Spinal cord (tissue), 10 donors: ENCODE results near the gene GADD45G. TPM values are rescaled to one million over a fixed set of nuclear protein-coding genes. Genes with fewer than 3 reads are reported as not detected.

Experiments used
- DNase-seq, 6 donors: peaks; one replicate each; pipeline versions ENCODE4 v3.0.0 to v3.0.0-alpha.2; 2013 to 2015; ENCODE audit warnings: low spot score in 6 of 6, low read depth in 4 of 6
- H3K27ac ChIP-seq: one replicate; pipeline ENCODE4 v1.5.1; 2013; ENCODE audit warnings: low read depth, low read length, control low read depth
- H3K27me3 ChIP-seq: one replicate; pipeline ENCODE4 v1.6.1; 2013; ENCODE audit warnings: low read length; ENCODE audit not compliant: control insufficient read depth, insufficient read depth
- H3K36me3 ChIP-seq: one replicate; pipeline ENCODE4 v1.6.1; 2013; ENCODE audit warnings: low read length; ENCODE audit not compliant: control insufficient read depth, insufficient read depth
- H3K4me1 ChIP-seq: one replicate; pipeline ENCODE4 v1.6.1; 2013; ENCODE audit warnings: low read length; ENCODE audit not compliant: control insufficient read depth, insufficient read depth
- H3K4me3 ChIP-seq: one replicate; pipeline ENCODE4 v1.5.1; 2013; ENCODE audit warnings: low read depth, low read length, control low read depth
- H3K9me3 ChIP-seq: one replicate; pipeline ENCODE4 v1.6.1; 2013; ENCODE audit warnings: low read length; ENCODE audit not compliant: control insufficient read depth, insufficient read depth
- WGBS: methylation state at CpG from one replicate; pipeline ENCODE4 v1.1.5; 2013; ENCODE audit warnings: missing lambda C conversion rate; ENCODE audit not compliant: insufficient coverage; 5-methylcytosine and 5-hydroxymethylcytosine counted together
- polyA plus RNA-seq, 2 donors: library from polyadenylated mRNA; unstranded; fragments of 120-200 nt; gene quantifications; one replicate each; pipeline ENCODE4 v1.2.1, GENCODE V29; 2013; ENCODE audit not compliant: insufficient read length in 2 of 2
- total RNA-seq, 2 donors: library from RNA; depleted of rRNA in 1 of 2; stranded (reverse); fragments of 120-200 nt in 1 of 2; fragments of >200 nt in 1 of 2; gene quantifications; one replicate each; pipeline versions ENCODE4 v1.2.3 to v1.2.4, GENCODE V29; 2013 to 2014
- donor health status: healthy.

Gene GADD45G
- total and polyA plus RNA-seq, 4 donors, result 5.5 to 16.7 (median 10.7) TPM

DNA sequence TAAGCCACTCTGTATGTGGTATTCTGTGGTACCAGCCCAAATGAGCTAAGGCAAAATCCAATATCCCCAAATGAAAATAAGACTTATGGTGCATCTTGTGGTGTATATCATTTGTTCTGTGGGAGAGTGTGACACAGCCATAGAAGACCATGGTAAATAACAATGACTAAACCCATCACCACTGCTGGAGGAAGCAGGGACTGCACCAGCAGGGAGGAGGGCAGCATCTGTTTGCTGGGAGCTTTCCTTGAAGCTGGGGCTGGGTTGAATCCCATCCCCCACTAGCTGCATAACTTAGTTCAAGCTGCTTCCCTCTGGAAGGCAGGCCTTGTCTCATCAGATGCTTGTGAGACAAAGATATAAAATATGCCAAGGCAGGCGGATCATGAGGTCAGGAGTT is 14.2 kb downstream of the GADD45G start:
- H3K27me3 ChIP-seq, result no peaks in the 10 kb centered on the region
- peaks cover 13% of the 10 kb centered on the region for H3K4me1 ChIP-seq
- no peak for DNase-seq
- no peaks in the 10 kb centered on the region for H3K9me3 ChIP-seq
- H3K27ac ChIP-seq, result no peak overlapping the region
- no peak overlapping the region for H3K4me3 ChIP-seq
- H3K36me3 ChIP-seq, result no peaks in the 10 kb centered on the region
- no CpG with 5 or more reads among the region's 1 CpG for WGBS

DNA sequence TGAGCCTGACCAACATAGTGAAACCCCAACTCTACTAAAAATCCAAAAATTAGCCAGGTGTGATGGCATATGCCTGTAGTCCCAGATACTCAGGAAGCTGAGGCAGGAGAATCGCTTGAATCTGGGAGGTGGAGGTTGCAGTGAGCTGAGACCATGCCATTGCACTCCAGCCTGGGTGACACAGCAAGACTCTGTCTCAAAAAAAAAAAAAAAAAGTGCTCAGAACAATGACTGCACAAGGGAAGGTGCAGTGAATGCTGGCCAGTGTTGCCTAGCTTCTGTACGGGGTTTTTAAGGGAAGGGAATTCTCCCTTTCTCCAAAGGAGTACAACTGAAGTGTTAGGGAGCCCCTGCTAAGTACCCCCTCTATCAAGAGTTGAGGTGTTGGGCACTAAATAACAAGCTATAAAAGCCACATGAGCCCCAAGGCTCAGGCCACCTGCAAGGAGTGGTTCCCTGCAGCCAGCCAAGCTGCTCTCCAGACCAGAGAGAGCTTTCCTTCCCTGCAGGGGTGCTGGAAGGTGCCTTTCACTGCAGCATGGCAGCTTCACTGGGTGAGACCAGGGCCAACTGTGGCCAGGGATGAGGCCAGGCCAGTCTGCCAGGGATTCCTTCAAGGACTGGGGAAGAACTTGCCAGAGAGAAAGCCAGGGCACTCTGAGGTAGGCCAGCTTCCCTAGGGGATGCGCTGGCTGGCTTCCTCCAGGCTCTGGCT is 14.8 kb downstream of the GADD45G start:
- no peak for DNase-seq
- Histone ChIP-seq H3K36me3 (no peaks in the 10 kb centered on the region), H3K4me1 (peaks cover 19% of the 10 kb centered on the region), H3K9me3 (no peaks in the 10 kb centered on the region), H3K27me3 (no peaks in the 10 kb centered on the region), H3K4me3 (no peak overlapping the region), H3K27ac (no peak overlapping the region)
- 100% methylated on average over 2 of the region's 3 CpGs for WGBS

DNA sequence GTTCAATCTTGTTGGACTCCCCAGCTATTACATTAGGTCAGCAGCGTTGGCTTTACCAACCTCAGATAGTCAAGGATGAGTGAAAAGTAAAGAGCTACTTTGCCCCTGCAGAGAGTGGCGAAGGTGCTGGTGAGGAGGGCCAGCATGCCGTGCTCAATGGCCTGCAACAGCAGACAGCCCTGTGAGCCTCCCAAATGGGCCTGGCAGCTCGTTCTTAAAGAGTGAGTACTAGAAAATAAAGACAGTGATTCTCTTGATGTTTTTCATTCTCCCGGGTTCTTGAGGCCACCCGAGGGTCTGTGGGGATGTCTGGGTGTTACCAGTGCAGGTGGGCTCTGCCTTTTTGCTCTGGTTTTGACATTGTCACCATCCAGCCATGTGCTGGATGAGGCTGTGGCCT is 16.2 kb downstream of the GADD45G start:
- Histone ChIP-seq H3K9me3 (no peaks in the 10 kb centered on the region), H3K27me3 (no peaks in the 10 kb centered on the region), H3K36me3 (no peaks in the 10 kb centered on the region), H3K4me1 (peaks cover 20% of the 10 kb centered on the region), H3K27ac (no peak overlapping the region), H3K4me3 (no peak overlapping the region)
- WGBS, result 97% methylated on average over 6 of the region's 6 CpGs
- no peak for DNase-seq

DNA sequence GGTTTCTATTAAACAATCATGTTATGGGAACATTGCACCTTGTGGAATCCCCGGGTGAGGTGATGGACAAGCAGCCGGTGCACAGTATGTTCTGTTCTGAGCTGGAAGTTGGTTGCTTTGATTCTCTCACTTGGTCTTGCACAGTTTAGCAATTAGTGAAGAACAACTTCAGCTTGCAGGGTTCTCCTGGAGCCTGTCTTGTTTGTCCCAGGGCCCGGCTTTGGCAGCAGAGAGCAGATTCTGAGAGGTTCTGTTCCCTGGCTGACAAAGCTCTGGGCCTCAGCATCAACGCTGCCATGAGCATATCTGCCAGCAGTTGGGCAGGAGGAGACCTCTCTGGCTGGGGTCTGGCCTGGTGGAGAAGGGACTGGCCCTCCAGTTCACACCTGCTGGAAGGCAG is 16.9 kb downstream of the GADD45G start:
- H3K4me1 ChIP-seq, result peaks cover 20% of the 10 kb centered on the region
- 89% methylated on average over 3 of the region's 4 CpGs for WGBS

DNA sequence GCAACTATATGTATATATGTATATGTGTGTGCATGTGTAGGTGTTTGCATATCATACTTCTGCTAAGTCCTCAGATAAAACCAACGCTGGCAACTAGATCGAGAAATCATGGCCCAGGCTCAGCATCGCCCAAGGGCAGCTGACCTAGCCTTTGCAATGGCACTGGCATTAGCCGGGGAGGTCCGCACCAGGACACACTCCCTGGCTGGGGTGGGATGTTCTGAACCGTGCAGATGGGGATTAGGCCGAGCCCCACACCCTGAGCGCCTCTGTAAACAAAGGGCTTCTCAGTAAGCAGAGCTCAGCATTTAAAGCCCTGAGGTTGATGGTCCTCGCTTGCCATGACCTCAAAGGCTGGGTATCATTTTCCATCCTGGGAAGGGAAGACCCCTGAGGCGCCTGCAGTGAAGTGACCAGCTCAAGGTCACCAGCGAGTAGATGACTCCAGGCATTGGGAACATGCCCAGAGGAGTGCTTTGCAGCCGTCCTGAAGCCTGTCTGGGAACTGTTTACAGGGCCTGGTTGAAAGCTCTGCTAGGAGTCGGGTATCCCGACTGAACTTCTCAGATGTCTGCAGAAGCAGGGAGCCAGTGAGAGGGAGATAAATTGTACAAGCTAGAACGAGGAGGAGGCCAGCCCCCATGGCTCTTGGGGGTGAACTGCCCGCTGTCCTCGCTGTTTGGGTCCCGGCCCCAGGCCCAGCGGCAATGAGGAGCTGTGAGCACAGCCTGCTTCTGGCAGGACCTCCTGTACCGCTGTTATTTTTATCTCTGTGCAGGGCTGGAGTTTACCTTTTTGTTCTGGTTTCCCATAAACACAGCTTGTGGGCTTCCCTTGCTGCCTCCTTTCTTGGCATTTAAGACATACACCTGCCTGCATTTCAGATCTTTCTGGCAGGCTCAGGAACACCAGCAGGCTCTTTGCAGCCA is 18.4 kb downstream of the GADD45G start:
- Histone ChIP-seq H3K9me3 (no peaks in the 10 kb centered on the region), H3K27ac (no peak overlapping the region), H3K4me3 (no peak overlapping the region), H3K36me3 (no peaks in the 10 kb centered on the region), H3K27me3 (peaks cover 4% of the 10 kb centered on the region), H3K4me1 (peaks cover 20% of the 10 kb centered on the region)
- WGBS, result 62% methylated on average over 19 of the region's 20 CpGs
- DNase-seq, result peak in 1 of 6 donors; percentile 75

More for the DNA sequence above, 16.9 kb downstream of the GADD45G start:
- DNase-seq, result no peak
- H3K4me3 ChIP-seq, result no peak overlapping the region
- no peaks in the 10 kb centered on the region for H3K36me3 ChIP-seq
- no peak overlapping the region for H3K27ac ChIP-seq
- H3K9me3 ChIP-seq, result no peaks in the 10 kb centered on the region
- H3K27me3 ChIP-seq, result peaks cover 4% of the 10 kb centered on the region

DNA sequence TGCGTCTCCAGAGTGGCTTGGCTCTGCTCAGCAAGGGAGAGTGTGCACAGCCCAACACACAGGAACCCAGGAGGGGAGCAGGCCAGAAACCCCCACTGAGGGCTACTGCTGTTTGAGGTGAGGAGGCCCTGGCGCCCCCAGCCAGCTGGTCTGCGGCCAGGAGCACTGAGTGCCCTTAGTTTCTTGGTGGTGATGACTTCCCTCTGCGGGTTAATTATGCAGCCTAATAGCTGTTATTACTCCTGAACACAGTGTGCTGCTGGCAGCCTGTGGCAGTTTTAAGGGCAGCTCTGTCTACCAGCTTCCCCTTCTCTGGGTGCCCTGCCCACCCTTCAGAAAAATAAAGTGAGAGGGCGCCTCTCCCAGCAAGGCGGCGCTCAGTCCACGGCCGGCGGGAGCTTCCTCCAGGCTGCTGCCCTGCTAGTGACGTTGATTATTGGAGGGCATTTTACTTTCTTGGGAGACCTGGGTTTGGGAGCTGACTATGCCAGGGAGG is 19.2 kb downstream of the GADD45G start:
- peaks cover 20% of the 10 kb centered on the region for H3K4me1 ChIP-seq
- 39% methylated on average over 11 of the region's 11 CpGs for WGBS
- peak in 1 of 6 donors; percentile 70 for DNase-seq
- H3K4me3 ChIP-seq, result no peak overlapping the region
- no peaks in the 10 kb centered on the region for H3K9me3 ChIP-seq
- H3K36me3 ChIP-seq, result no peaks in the 10 kb centered on the region
- H3K27ac ChIP-seq, result no peak overlapping the region
- H3K27me3 ChIP-seq, result peaks cover 4% of the 10 kb centered on the region

DNA sequence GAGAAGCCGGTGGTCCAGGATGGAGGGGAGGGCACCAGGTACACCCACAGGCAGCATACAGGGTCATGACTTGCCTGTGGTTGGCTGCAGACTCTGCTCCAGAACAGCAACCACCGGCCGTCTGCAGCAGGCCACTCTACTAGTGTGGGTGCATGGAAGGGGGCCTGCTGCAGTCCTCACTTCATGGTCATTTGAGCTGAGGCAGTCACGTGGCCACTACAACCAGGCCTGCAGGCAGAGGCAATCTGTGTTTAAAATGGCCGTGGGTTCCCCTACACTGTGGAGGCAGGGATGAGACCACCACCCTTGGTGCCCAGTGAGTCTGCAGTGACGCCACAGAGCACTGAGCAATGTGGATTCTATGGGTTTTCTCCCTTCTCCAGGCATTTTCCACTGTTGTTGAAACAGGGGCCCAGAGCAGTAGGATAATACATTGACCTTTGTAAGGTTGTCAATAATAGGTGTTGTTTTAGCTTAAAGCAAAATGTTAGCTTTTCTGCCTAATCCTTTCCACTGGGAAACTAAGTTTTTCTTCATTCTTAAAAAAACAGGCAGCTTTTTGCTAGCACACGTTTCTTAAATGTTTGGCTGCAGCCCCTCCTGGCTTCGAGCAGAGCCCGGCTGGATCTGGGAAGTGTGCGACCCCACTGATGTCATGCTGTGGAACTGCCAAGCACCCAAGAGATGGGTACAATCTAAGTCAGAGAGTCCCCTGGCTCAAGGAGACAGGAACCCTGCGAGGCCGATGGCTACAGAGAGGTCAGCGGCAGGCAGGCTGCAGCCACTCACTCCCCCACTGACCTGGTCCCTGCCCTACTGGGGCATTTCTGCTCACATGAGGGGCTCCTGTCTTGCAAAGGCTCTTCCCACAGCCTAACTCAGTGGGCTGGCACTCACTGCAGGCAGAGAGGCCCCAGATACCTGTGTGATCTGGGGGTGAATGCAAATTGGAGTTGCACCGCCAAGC is 21.2 kb downstream of the GADD45G start:
- WGBS, result 84% methylated on average over 14 of the region's 14 CpGs
- Histone ChIP-seq H3K27me3 (peaks cover 4% of the 10 kb centered on the region), H3K9me3 (no peaks in the 10 kb centered on the region), H3K36me3 (no peaks in the 10 kb centered on the region), H3K4me1 (peaks cover 18% of the 10 kb centered on the region), H3K4me3 (no peak overlapping the region), H3K27ac (no peak overlapping the region)
- DNase-seq, result peak in 1 of 6 donors; percentile 39

DNA sequence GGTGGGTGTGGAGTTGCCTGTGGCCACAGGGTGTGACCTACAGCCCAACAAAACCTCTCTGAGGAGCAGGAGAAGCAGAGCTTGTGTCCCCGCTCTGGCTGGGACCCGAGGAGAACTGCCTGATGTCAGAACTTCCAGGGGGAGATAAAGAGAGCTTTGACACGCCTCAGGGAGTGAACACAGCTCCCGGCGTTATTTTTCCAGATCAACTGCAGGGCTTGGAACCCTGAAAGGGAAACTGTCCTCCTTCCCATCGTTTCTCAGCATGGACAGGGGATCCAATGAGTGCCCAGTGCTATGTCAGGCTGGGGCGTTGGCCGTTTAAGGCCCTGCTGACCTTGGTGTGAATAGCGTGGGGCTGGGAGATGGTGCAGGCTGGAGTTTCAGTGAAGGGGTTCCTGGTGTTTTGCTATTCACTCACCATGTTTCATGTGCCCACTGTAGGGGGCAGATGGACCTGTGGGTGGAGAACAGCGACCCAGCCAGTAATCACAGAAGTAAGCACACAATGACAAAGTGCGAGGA is 22.0 kb downstream of the GADD45G start:
- H3K27ac ChIP-seq, result no peak overlapping the region
- WGBS, result 80% methylated on average over 10 of the region's 11 CpGs
- no peak for DNase-seq
- peaks cover 4% of the 10 kb centered on the region for H3K27me3 ChIP-seq
- no peaks in the 10 kb centered on the region for H3K36me3 ChIP-seq
- H3K9me3 ChIP-seq, result no peaks in the 10 kb centered on the region
- no peak overlapping the region for H3K4me3 ChIP-seq
- peaks cover 18% of the 10 kb centered on the region for H3K4me1 ChIP-seq

DNA sequence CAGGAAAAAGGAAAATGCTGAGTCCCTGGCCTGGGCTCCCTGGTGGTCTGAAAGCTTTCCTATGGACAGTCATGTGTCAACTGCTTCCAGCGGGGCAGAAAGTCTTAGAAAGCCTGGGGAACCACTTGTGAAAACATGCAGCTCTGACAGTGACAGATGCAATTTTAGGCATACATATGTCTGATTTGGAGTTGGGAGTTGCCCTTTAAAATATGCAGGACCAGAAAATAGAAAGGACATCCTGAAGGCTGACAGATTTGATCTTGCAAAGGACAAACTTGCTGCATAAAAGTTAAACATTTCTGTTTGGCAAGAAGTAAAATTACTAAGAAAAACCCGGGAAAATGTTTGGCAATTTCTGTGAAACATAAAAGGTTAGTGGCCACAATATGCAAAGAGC is 23.8 kb downstream of the GADD45G start:
- DNase-seq, result peak in 1 of 6 donors; percentile 64
- no peak overlapping the region for H3K4me3 ChIP-seq
- no peak overlapping the region for H3K27ac ChIP-seq
- H3K9me3 ChIP-seq, result no peaks in the 10 kb centered on the region
- WGBS, result 50% methylated on average over 1 of the region's 2 CpGs
- H3K27me3 ChIP-seq, result peaks cover 4% of the 10 kb centered on the region
- no peaks in the 10 kb centered on the region for H3K36me3 ChIP-seq
- H3K4me1 ChIP-seq, result peaks cover 11% of the 10 kb centered on the region
